Activated naive CD4-positive, alpha-beta T cell treated with anti-CD3 and anti-CD28 coated beads for 36 hours (primary cell): ENCODE measurements around the gene EIF5A2. TPM values are rescaled to one million over a fixed set of nuclear protein-coding genes. Genes with fewer than 3 reads are reported as not detected.
A peak's percentile ranks its signal among the peaks of the same experiment; 100 is the strongest.
"Not testable (repeated sequence)": the region's sequence is repeated elsewhere in the genome, so short reads cannot be mapped to it uniquely, and the experiment has no call there.

Experiments
- CTCF ChIA-PET: fragments of 350-600 bp; sonication (Branson Sonifier 250); formaldehyde crosslinking; loops from one replicate; lab custom pipeline; 2021; ENCODE audit warnings: antibody characterized with exemption; lab: Charles Lee
- DNase-seq: peaks from one replicate; pipeline ENCODE4 v3.0.0-alpha.2; 2020
- H3K27ac Mint-ChIP-seq: one replicate; pipeline ENCODE4 v1.8.0; 2021; ENCODE audit warnings: mild to moderate bottlenecking, mixed read lengths
- H3K27me3 Mint-ChIP-seq: one replicate; pipeline ENCODE4 v1.8.0; 2021; ENCODE audit warnings: low read depth, mixed read lengths
- H3K36me3 Mint-ChIP-seq: one replicate; pipeline ENCODE4 v1.8.0; 2021; ENCODE audit warnings: low read depth, mixed read lengths
- H3K4me1 Mint-ChIP-seq: one replicate; pipeline ENCODE4 v1.8.0; 2021; ENCODE audit warnings: low read depth, mixed read lengths
- H3K4me3 Mint-ChIP-seq: one replicate; pipeline ENCODE4 v1.8.0; 2021; ENCODE audit warnings: mild to moderate bottlenecking, moderate library complexity, mixed read lengths
- H3K9me3 Mint-ChIP-seq: one replicate; pipeline ENCODE4 v1.8.0; 2021; ENCODE audit warnings: mixed read lengths
- intact Hi-C: fragments of 100-400 bp; cut with micrococcal nuclease; formaldehyde crosslinking; loops from one replicate; pipeline ENCODE4 v1.15.1; 2023
- total RNA-seq, 2 experiments: library from RNA; stranded (reverse); gene quantifications; one replicate each; pipeline ENCODE4 v1.2.3, GENCODE V29; 2021

Gene EIF5A2
- total RNA-seq, 2 experiments from 2014 or later, result 3.4 to 5.2 TPM

DNA sequence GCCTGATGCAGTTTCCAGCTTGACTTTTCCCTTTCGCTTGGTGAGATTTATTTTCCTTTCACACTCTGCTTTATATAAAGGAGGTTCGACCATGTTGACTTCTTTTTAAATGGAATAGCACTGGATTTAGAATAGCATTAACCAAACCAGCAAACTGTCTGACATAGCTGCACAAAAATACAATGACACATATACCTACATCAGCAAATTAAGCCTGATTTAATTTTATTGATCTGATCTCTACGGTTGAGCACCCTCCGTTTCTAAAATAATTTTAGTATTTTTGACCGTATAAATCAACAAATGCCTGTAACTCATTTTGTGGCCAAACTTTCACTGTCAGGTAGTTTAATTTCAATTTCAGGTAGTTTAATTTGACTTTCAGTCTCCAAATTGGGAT is 5.8 kb upstream of the EIF5A2 start:
- no peak overlapping the region for H3K27ac Mint-ChIP-seq
- H3K4me3 Mint-ChIP-seq, result no peak overlapping the region
- H3K36me3 Mint-ChIP-seq, result peaks cover 6% of the 10 kb centered on the region
- H3K9me3 Mint-ChIP-seq, result peaks cover 33% of the 10 kb centered on the region
- CTCF ChIA-PET, result interaction anchor here (1.6 kb wide), 1 partner anchor 105 kb away, joined by 3 read pairs; no protein-coding TSS in a partner anchor
- no peak for DNase-seq
- intact Hi-C loops, result no loop called here
- H3K4me1 Mint-ChIP-seq, result peaks cover 2% of the 10 kb centered on the region
- no peaks in the 10 kb centered on the region for H3K27me3 Mint-ChIP-seq

DNA sequence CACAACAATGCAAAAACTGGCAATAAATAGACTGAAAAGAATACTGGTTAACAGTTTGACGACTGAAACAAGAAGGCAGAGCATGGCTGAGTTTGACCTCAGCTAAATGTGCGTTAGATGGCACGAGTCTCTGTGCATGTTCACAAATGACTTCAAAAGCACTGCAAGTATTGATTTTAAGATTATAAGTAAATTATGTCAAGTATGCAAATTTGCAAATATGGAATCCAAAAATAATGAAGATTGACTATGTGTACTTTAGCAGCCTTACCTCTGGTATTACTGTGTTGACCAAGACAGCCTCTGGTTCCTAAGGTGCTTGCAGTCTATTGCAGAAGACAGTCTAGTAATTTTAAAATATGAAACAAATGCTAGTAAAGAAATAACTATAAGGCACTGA is 2.6 kb upstream of the EIF5A2 start:
- H3K27ac Mint-ChIP-seq, result no peak overlapping the region
- intact Hi-C loops, result no loop called here

DNA sequence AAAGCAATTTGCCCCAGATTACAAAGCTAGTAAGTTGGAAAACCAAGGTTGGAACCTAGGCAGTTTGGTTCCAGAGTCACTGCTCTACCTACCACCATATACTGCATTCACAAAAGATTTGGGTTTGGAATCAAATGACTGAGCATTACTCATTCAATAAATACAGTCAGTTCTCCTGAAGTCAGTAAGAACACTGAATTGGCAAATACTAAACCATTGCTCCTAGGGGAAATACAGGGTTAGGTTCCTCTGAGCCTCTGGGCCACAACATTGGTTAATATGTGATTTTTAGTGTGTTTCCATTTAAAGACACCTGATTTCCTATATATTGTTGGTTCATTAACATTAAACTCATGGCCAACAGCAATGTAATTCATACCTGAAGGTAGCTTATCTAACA is 2.1 kb upstream of the EIF5A2 start:
- H3K4me3 Mint-ChIP-seq, result no peak overlapping the region
- intact Hi-C loops, result no loop called here
- no peak overlapping the region for H3K27ac Mint-ChIP-seq
- no peak for DNase-seq
- peaks cover 5% of the 10 kb centered on the region for H3K36me3 Mint-ChIP-seq
- CTCF ChIA-PET, result no interaction called here
- peaks cover 25% of the 10 kb centered on the region for H3K9me3 Mint-ChIP-seq
- peaks cover 22% of the 10 kb centered on the region for H3K4me1 Mint-ChIP-seq
- no peaks in the 10 kb centered on the region for H3K27me3 Mint-ChIP-seq

More for the DNA sequence above, 2.6 kb upstream of the EIF5A2 start:
- Mint-ChIP-seq H3K27me3 (no peaks in the 10 kb centered on the region), H3K36me3 (peaks cover 1% of the 10 kb centered on the region), H3K4me1 (peaks cover 19% of the 10 kb centered on the region), H3K4me3 (no peak overlapping the region), H3K9me3 (peaks cover 25% of the 10 kb centered on the region)
- CTCF ChIA-PET, result no interaction called here
- no peak for DNase-seq

- DNase-seq, result no peak
- Mint-ChIP-seq H3K4me1 (peaks cover 22% of the 10 kb centered on the region), H3K27me3 (no peaks in the 10 kb centered on the region), H3K36me3 (peaks cover 5% of the 10 kb centered on the region), H3K4me3 (no peak overlapping the region), H3K27ac (no peak overlapping the region), H3K9me3 (peaks cover 21% of the 10 kb centered on the region)
- CTCF ChIA-PET, result interaction anchor here (1.7 kb wide), 1 partner anchor 40 kb away, joined by 4 read pairs; the partner anchor contains the start of gene RPL22L1
- intact Hi-C loops, result loop anchor here (5.0 kb wide), 1 partner anchor 1097 kb away; the partner anchor contains the start of genes LRRC34 and LRRIQ4
These were observed 879 bp upstream of the EIF5A2 start for GRCh38 chr3:170909129-170909903.

DNA sequence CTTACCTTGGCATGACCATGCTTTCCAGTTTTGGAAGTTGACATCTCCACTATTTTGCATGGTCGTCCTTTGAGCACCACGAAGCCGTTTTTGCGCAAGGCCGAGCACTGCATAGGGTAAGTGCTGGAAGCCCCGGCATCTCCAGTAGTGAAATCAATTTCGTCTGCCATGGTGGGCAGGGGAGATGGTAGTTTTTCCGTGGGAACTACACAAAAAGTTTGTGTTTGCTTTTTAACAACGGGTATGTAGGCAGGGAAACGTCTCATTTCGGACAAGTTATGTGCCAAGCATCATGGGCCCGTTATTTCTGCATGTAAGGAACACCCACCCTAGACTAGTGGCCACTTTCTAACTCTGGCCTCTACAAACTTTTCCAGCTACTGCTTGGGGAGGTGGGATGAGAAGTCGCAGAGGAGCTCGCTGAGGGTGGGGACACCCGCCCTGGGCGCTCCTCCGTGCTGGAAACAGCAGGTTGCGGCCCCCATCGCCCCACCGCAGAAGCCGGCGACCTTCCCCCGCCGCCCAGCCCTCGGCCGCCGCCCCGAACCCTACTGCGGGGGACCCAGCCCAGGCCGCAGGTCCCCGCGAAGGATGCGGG is 701 bp downstream of the EIF5A2 start:
- peak; percentile 6 for DNase-seq
- Mint-ChIP-seq H3K27ac (no peak overlapping the region), H3K9me3 (peaks cover 19% of the 10 kb centered on the region), H3K36me3 (peaks cover 7% of the 10 kb centered on the region), H3K4me1 (peaks cover 22% of the 10 kb centered on the region), H3K4me3 (peak overlapping the region; percentile 95), H3K27me3 (no peaks in the 10 kb centered on the region)
- CTCF ChIA-PET, result interaction anchor here (0.6 to 1.7 kb wide), 2 partner anchors 38 to 39 kb away, joined by 4 read pairs; partner anchors contain the start of gene RPL22L1
- intact Hi-C loops, result loop anchor here (1.0 to 5.0 kb wide), 4 partner anchors 37 to 1095 kb away; partner anchors contain the start of genes LRRC34, LRRIQ4, RPL22L1 and TNIK

GRCh38 chr3:170905862-170906261 is 2.6 kb downstream of the EIF5A2 start:
- DNase-seq, result no peak
- Mint-ChIP-seq H3K4me3 (no peak overlapping the region), H3K27ac (no peak overlapping the region), H3K27me3 (no peaks in the 10 kb centered on the region), H3K36me3 (peaks cover 9% of the 10 kb centered on the region), H3K4me1 (peaks cover 22% of the 10 kb centered on the region), H3K9me3 (peaks cover 12% of the 10 kb centered on the region)
- intact Hi-C loops, result loop anchor here (5.0 kb wide), 1 partner anchor 1094 kb away; the partner anchor contains the start of genes LRRC34 and LRRIQ4
- CTCF ChIA-PET, result no interaction called here

- DNase-seq, result no peak
- intact Hi-C loops, result no loop called here
- H3K27me3 Mint-ChIP-seq, result no peaks in the 10 kb centered on the region
- H3K4me1 Mint-ChIP-seq, result peaks cover 15% of the 10 kb centered on the region
- H3K27ac Mint-ChIP-seq, result no peak overlapping the region
- H3K9me3 Mint-ChIP-seq, result no peaks in the 10 kb centered on the region
- H3K4me3 Mint-ChIP-seq, result no peak overlapping the region
- H3K36me3 Mint-ChIP-seq, result peaks cover 16% of the 10 kb centered on the region
- CTCF ChIA-PET, result no interaction called here
These were observed 5.3 kb downstream of the EIF5A2 start for GRCh38 chr3:170903123-170903522.

GRCh38 chr3:170899455-170899854 is 9.0 kb downstream of the EIF5A2 start:
- intact Hi-C loops, result no loop called here
- Mint-ChIP-seq H3K27ac (no peak overlapping the region), H3K27me3 (no peaks in the 10 kb centered on the region), H3K9me3 (peaks cover 4% of the 10 kb centered on the region), H3K4me1 (no peaks in the 10 kb centered on the region), H3K36me3 (peaks cover 29% of the 10 kb centered on the region), H3K4me3 (no peak overlapping the region)
- no peak for DNase-seq
- CTCF ChIA-PET, result interaction anchor here (0.7 kb wide), 1 partner anchor 135 kb away, joined by 3 read pairs; no protein-coding TSS in a partner anchor

DNA sequence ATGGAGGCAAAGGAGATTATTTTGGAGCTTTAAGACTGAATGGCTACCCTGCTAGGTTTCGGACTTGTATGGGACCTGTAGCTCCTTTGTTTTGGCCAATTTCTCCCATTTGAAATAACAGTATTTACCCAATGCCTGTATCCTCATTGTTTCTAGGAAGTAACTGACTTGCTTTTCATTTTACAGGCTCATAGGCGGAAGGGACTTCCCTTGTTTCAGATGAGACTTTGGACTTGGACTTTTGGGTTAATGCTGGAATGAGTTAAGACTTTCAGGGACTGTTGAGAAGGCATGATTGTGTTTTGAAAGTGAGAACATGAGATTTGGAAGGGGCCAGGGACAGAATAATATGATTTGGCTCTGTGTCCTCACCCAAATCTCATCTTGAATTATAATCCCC is 10.5 kb downstream of the EIF5A2 start:
- H3K27me3 Mint-ChIP-seq, result no peaks in the 10 kb centered on the region
- CTCF ChIA-PET, result no interaction called here
- peaks cover 4% of the 10 kb centered on the region for H3K9me3 Mint-ChIP-seq
- no peak overlapping the region for H3K27ac Mint-ChIP-seq
- DNase-seq, result no peak
- no peaks in the 10 kb centered on the region for H3K4me1 Mint-ChIP-seq
- peaks cover 31% of the 10 kb centered on the region for H3K36me3 Mint-ChIP-seq
- H3K4me3 Mint-ChIP-seq, result no peak overlapping the region
- intact Hi-C loops, result no loop called here

GRCh38 chr3:170897199-170897598 is 11.2 kb downstream of the EIF5A2 start:
- H3K9me3 Mint-ChIP-seq, H3K4me3 Mint-ChIP-seq, CTCF ChIA-PET, H3K27ac Mint-ChIP-seq, DNase-seq, intact Hi-C loops, H3K4me1 Mint-ChIP-seq, H3K27me3 Mint-ChIP-seq: not testable (repeated sequence)
- H3K36me3 Mint-ChIP-seq, result peaks cover 28% of the 10 kb centered on the region

DNA sequence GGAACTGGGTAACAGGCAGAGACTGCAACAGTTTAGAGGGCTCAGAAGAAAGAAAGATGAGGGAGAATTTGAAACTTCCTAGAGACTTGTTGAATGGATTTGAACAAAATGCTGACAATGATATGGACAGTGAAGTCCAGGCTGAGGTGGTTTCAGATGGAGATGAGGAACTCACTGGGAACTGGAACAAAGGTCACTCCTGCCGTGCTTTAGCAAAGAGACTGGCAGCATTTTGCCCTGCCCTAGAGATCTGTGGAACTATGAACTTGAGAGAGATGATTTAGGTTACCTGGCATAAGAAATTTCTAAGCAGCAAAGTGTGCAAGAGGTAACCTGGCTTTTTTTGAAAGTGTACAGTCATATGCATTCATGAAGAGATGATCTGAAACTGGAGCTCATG is 11.7 kb downstream of the EIF5A2 start:
- Mint-ChIP-seq H3K4me1 (no peaks in the 10 kb centered on the region), H3K9me3 (peaks cover 4% of the 10 kb centered on the region), H3K36me3 (peaks cover 28% of the 10 kb centered on the region), H3K27me3 (no peaks in the 10 kb centered on the region), H3K4me3 (no peak overlapping the region), H3K27ac (no peak overlapping the region)
- CTCF ChIA-PET, result no interaction called here
- DNase-seq, result no peak
- intact Hi-C loops, result no loop called here

DNA sequence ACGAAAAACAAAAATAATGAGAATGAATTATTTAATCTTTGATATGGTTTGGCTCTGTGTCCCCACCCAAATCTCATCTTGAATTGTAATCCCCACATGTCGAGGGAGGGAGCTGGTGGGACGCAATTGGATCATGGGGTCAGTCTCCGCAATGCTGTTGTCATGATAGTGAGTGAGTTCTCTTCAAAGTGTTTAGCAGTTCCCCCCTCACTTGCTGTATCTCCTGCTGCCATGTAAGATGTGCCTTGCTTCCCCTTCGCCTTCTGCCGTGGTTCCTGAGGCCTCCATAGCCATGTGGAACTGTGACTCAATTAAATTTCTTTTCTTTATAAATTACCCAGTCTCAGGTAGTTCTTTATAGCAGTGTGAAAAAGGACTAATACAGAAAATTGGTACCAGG is 12.1 kb downstream of the EIF5A2 start:
- H3K4me1 Mint-ChIP-seq, H3K9me3 Mint-ChIP-seq, CTCF ChIA-PET, H3K27ac Mint-ChIP-seq, H3K4me3 Mint-ChIP-seq, intact Hi-C loops, DNase-seq, H3K27me3 Mint-ChIP-seq: not testable (repeated sequence)
- peaks cover 29% of the 10 kb centered on the region for H3K36me3 Mint-ChIP-seq
